ENCODE results near the gene ZNF878.

Gene ZNF878

DNA sequence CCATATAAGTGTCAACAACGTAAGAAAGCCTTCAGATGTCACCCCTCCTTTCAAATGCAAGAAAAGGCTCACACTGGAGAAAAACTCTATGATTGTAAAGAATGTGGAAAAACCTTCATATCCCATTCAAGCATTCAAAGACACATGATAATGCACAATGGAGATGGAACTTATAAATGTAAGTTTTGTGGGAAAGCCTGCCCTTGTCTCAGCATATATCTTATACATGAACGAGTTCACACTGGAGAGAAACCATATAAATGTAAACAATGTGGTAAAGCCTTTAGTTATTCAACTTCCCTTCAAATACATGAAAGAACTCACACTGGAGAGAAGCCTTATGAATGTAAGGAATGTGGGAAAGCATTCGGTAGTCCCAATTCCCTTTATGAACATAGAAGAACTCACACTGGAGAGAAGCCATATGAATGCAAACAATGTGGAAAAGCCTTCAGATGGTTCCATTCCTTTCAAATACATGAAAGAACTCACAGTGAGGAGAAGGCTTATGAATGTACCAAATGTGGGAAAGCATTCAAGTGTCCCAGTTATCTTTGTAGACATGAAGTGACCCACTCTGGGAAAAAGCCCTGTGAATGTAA, 22.9 kb upstream of the ZNF878 start:
- no peak overlapping the region for H3K9ac ChIP-seq (ENCODE audit: low read length)
- no peaks in the 10 kb centered on the region for H3K27me3 ChIP-seq (ENCODE audit: control insufficient read depth, insufficient read depth, low read length)
- peaks cover 13% of the 10 kb centered on the region for H3K36me3 ChIP-seq (ENCODE audit: control insufficient read depth, insufficient read depth, low read length)
- peaks cover 39% of the 10 kb centered on the region for H3K9me3 ChIP-seq (ENCODE audit: control insufficient read depth, low read length)
- no peaks in the 10 kb centered on the region for H3K4me1 ChIP-seq (ENCODE audit: control insufficient read depth, insufficient read depth, low read length)
- peak overlapping the region; percentile 12 for H3K4me3 ChIP-seq (ENCODE audit: low read length)

DNA sequence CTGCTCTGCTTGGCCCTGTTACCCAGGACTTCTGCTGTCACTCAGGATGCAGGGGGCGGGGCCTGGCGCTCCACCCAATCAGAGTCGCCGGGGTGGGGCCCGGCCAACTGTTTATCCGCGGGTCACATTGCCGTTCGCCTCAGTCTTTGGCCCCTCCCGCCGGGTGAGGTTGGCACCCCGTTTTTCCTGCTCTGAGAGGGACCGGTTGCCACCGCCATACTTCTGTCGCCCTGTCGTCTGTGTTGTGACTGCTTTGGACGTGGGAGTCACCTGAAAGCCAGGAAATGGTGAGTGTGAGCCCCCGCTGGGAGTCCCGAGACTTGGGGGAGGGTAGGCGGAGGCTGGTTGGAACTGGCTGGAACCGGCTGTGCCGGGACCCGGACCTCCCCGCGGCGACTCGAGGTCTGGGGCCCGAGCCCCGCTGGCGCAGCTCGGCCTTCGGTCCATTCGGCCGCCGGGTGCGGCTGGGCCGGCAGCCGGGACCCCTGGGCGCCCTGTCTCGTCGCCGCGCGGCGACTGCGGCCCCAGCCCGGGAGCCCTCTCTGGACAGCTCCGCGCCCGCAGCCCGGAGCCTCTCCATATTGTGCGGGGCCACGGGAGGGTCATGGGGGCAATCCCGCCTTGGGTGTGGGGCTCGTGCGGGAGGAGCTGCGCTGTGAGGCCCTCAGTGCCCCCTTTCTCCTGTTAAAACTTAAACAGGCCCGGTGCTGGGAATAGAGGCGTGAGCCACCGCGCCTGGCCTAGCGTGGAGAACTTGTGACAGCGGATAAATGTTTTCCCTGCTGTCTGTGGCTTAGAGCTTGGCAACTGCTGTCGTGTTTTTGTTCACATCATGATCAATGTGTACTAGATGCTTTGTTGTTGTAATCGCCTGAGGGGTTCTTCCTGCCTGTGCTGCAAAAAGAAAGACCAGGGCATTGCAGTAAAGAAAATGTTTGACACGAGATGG, 12.1 kb upstream of the ZNF878 start, which contains the start of gene ZNF844:
TSS of gene ZNF844 (plus strand) at position 142 of the 949 bp plus-strand sequence. CDS start at position 285, 143 bp downstream.
- Histone ChIP-seq H3K9ac (ENCODE audit: low read length) (peak within 1 kb of the TSS; percentile 94), H3K27me3 (ENCODE audit: control insufficient read depth, insufficient read depth, low read length) (no peaks in the 10 kb centered on the region), H3K4me1 (ENCODE audit: control insufficient read depth, insufficient read depth, low read length) (peaks cover 10% of the 10 kb centered on the region), H3K4me3 (ENCODE audit: low read length) (peak within 1 kb of the TSS; percentile 92), H3K9me3 (ENCODE audit: control insufficient read depth, low read length) (peaks cover 3% of the 10 kb centered on the region), H3K36me3 (ENCODE audit: control insufficient read depth, insufficient read depth, low read length) (no peaks in the 10 kb centered on the region)

DNA sequence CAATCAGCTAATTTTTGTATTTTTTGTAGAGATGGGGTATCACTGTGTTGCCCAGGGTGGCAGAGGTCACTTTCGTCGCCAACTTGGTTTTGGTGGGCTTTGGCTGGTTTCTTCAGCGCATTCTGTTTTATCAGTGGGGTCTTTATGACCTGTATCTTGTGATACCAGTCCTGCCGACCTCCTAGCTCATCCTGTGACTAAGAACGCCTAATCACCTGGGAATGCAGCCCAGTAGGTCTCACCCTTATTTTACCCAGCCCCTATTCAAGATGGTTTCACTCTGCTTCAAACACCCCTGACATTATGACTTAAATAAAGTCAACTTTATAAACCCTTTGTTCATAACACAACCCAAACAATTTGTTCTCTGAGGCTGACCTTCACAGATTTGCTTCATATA, 3.0 kb upstream of the ZNF878 start:
- H3K9me3 ChIP-seq (ENCODE audit: control insufficient read depth, low read length), result no peaks in the 10 kb centered on the region
- H3K9ac ChIP-seq (ENCODE audit: low read length), result no peak overlapping the region
- no peaks in the 10 kb centered on the region for H3K27me3 ChIP-seq (ENCODE audit: control insufficient read depth, insufficient read depth, low read length)
- peaks cover 6% of the 10 kb centered on the region for H3K4me1 ChIP-seq (ENCODE audit: control insufficient read depth, insufficient read depth, low read length)
- H3K36me3 ChIP-seq (ENCODE audit: control insufficient read depth, insufficient read depth, low read length), result no peaks in the 10 kb centered on the region
- no peak overlapping the region for H3K4me3 ChIP-seq (ENCODE audit: low read length)

DNA sequence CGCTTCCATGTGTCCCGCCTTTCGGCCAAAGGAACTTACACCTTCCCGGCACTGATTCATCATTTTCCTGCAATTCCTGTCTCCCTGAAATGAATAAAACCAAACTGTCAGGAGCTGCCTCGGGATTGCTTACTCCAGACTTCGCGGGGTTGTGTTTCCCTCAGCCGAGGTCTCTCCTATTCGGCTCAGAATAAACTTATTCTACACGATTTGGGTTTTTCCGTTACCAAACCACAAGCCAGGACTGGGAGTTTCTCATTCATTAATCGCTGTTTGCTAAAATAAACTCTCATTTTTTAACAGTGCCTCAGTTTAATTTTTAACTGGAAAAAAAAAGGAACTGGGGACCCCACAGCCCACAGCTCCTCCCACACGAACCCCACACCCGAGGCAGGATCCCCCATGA, 667 bp downstream of the ZNF878 start:
- Histone ChIP-seq H3K27me3 (ENCODE audit: control insufficient read depth, insufficient read depth, low read length) (no peaks in the 10 kb centered on the region), H3K36me3 (ENCODE audit: control insufficient read depth, insufficient read depth, low read length) (no peaks in the 10 kb centered on the region), H3K9ac (ENCODE audit: low read length) (peak overlapping the region; percentile 73), H3K4me3 (ENCODE audit: low read length) (peak overlapping the region; percentile 67), H3K4me1 (ENCODE audit: control insufficient read depth, insufficient read depth, low read length) (peaks cover 6% of the 10 kb centered on the region), H3K9me3 (ENCODE audit: control insufficient read depth, low read length) (no peaks in the 10 kb centered on the region)

DNA sequence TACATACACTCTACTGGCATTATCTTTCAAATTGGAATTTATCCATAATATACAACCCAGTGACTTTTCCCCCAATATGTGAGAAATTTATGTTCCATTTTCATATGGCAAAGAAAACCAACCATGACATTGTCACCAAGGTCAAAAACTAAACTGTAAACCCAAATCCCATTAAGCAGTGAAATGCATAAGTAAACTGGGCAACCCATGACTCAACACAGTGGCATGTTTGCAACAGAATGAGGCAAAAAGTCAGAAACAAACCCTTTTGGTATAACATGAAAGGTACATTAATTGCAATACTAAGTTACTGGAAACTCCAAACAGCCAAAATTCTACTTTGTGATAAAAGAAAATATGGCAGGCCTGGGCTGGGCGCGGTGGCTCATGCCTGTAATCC, 4.9 kb downstream of the ZNF878 start:
- H3K9ac ChIP-seq (ENCODE audit: low read length), result no peak overlapping the region
- peaks cover 6% of the 10 kb centered on the region for H3K4me1 ChIP-seq (ENCODE audit: control insufficient read depth, insufficient read depth, low read length)
- H3K4me3 ChIP-seq (ENCODE audit: low read length), result no peak overlapping the region
- peaks cover 5% of the 10 kb centered on the region for H3K9me3 ChIP-seq (ENCODE audit: control insufficient read depth, low read length)
- H3K36me3 ChIP-seq (ENCODE audit: control insufficient read depth, insufficient read depth, low read length), result no peaks in the 10 kb centered on the region
- no peaks in the 10 kb centered on the region for H3K27me3 ChIP-seq (ENCODE audit: control insufficient read depth, insufficient read depth, low read length)

DNA sequence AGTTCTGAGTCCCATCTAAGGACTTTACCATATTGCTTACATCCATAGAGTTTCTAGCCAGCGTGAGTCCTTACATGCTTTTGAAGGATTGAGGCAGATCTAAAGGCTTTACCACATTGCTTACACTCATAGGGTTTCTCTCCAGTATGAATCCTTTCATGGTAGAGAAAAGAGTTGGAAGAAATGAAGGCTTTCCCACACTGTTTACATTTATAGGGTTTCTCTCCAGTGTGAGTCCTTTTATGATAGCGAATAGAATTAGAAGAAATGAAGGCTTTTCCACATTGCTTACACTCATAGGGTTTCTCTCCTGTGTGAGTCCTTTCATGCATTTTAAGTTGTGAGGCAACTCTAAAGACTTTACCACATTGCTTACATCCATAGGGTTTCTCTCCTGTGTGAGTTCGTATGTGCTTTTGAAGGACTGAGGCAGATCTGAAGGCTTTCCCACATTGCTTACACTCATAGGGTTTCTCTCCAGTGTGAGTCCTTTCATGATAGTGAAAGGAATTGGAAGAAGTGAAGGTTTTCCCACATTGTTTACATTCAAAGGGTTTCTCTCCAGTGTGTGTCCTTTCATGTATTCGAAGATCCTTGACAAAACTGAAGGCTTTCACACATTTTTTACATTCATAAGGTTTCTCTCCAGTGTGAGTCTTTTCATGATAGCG, 8.9 kb downstream of the ZNF878 start:
- H3K27me3 ChIP-seq (ENCODE audit: control insufficient read depth, insufficient read depth, low read length), result no peaks in the 10 kb centered on the region
- H3K9me3 ChIP-seq (ENCODE audit: control insufficient read depth, low read length), result peaks cover 5% of the 10 kb centered on the region
- H3K9ac ChIP-seq (ENCODE audit: low read length), result no peak overlapping the region
- H3K36me3 ChIP-seq (ENCODE audit: control insufficient read depth, insufficient read depth, low read length), result no peaks in the 10 kb centered on the region
- H3K4me3 ChIP-seq (ENCODE audit: low read length), result no peak overlapping the region
- H3K4me1 ChIP-seq (ENCODE audit: control insufficient read depth, insufficient read depth, low read length), result no peaks in the 10 kb centered on the region

DNA sequence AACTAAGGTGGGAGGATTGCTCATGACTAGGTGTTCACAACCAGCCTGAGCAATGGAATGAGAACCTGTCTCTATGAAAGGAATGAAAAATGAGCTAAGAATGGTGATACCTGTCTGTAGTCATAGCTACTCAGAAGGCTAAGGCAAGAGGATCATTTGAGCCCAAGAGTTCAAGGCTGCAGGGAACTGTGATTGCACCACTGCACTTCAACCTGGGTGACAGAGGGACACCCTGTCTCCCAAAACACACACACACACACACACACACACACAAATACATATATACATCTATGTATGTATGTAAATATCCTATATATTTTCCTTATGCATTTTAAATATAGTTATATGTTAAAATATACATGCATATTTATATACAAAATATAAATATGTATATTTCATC, 9.9 kb downstream of the ZNF878 start:
- H3K4me3 ChIP-seq (ENCODE audit: low read length), result no peak overlapping the region
- no peaks in the 10 kb centered on the region for H3K36me3 ChIP-seq (ENCODE audit: control insufficient read depth, insufficient read depth, low read length)
- no peaks in the 10 kb centered on the region for H3K4me1 ChIP-seq (ENCODE audit: control insufficient read depth, insufficient read depth, low read length)
- H3K9me3 ChIP-seq (ENCODE audit: control insufficient read depth, low read length), result peaks cover 5% of the 10 kb centered on the region
- no peak overlapping the region for H3K9ac ChIP-seq (ENCODE audit: low read length)
- H3K27me3 ChIP-seq (ENCODE audit: control insufficient read depth, insufficient read depth, low read length), result no peaks in the 10 kb centered on the region

DNA sequence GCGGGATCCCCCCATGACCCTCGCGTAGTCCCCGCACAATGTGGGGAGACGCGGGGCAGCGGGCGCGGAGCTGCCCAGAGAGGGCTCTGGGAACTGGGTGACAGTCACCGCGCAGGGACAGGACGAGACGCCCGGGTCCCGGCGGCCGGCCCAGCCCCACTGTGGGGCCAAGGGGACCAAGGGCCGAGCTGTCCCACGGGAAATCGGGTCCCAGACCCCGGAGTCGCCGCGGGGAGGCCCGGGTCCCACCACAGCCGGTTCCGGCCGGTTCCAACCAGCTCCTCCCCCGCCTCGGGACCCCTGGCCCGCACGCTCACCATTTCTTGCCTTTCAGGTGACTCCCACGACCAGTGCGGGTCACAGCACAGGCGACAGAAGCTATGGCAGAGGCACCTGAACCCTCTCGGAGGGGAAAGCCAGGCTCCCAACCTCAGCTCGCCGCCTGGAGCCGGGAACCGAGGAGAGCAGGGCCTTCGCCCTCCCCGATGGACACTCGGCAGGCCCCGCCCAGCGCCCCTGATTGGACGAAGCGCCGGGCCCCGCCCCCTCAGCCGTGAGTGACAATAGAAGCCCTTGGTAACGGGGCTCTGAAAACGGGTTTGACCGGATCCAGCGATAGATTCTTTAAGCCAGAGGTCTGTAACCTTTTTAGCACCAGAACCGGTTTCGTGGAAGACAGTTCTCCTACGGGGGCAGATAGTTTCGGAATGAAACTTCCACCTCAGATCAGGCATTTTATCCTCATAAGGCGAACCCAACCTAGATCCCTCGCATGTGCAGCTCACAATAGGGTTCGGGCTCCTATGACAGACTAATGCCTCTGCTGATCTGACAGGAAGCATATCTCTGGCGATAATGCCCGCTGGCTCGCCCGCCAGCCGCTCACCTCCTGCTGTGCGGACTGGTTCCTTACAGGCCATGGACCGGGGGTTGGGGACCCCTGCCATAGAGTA, 17.3 kb downstream of the ZNF878 start, which contains the start of gene ZNF433:
TSS of gene ZNF433 (minus strand) at position 460 of the 953 bp plus-strand sequence. CDS start at position 320, 140 bp downstream.
- H3K9ac ChIP-seq (ENCODE audit: low read length), result peak within 1 kb of the TSS; percentile 90
- H3K9me3 ChIP-seq (ENCODE audit: control insufficient read depth, low read length), result no peaks in the 10 kb centered on the region
- no peaks in the 10 kb centered on the region for H3K27me3 ChIP-seq (ENCODE audit: control insufficient read depth, insufficient read depth, low read length)
- H3K4me1 ChIP-seq (ENCODE audit: control insufficient read depth, insufficient read depth, low read length), result no peaks in the 10 kb centered on the region
- H3K36me3 ChIP-seq (ENCODE audit: control insufficient read depth, insufficient read depth, low read length), result no peaks in the 10 kb centered on the region
- H3K4me3 ChIP-seq (ENCODE audit: low read length), result peak within 1 kb of the TSS; percentile 65

DNA sequence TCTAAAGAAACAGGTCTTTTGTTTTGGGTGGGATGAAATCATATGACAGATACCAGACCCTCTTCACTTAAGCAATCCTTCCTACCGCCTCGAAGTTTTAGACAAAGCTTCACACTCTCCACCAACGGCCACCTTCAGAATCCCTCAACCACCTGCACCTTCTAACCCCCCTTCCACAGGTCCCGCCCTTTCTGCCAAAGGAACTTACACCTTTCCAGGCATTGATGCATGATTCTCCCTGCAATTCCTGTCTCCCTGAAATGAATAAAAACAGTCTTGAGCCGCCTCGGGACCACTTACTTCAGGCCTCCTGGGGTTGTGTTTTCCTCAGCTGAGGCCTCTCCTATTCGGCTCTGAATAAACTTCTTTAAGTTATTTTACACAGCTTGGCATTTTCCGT, 18.1 kb downstream of the ZNF878 start:
- H3K9ac ChIP-seq (ENCODE audit: low read length), result peak overlapping the region; percentile 90
- H3K4me1 ChIP-seq (ENCODE audit: control insufficient read depth, insufficient read depth, low read length), result no peaks in the 10 kb centered on the region

DNA sequence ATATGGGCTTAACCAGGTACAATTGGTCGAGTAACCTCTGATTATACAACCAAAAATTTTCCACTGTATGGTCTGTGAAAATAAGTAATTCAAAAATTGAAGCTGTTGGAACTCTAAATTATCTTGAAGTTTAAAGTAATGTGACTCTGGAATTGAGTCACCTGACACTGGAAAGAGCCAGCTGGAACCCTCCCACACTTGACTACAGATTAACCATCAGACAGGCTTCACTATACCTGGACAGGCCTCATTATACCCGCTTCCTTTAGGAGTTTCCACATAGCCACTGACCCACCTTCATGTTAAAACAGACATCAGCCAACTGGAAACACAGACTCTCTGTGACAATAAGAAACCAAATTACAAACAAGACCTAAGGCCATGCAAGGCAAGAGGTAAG, 18.6 kb downstream of the ZNF878 start:
- H3K36me3 ChIP-seq (ENCODE audit: control insufficient read depth, insufficient read depth, low read length), result no peaks in the 10 kb centered on the region
- H3K4me1 ChIP-seq (ENCODE audit: control insufficient read depth, insufficient read depth, low read length), result no peaks in the 10 kb centered on the region
- peak overlapping the region; percentile 90 for H3K9ac ChIP-seq (ENCODE audit: low read length)
- H3K27me3 ChIP-seq (ENCODE audit: control insufficient read depth, insufficient read depth, low read length), result no peaks in the 10 kb centered on the region
- H3K4me3 ChIP-seq (ENCODE audit: low read length), result no peak overlapping the region
- no peaks in the 10 kb centered on the region for H3K9me3 ChIP-seq (ENCODE audit: control insufficient read depth, low read length)

More for the DNA sequence above, 18.1 kb downstream of the ZNF878 start:
- no peaks in the 10 kb centered on the region for H3K36me3 ChIP-seq (ENCODE audit: control insufficient read depth, insufficient read depth, low read length)
- H3K9me3 ChIP-seq (ENCODE audit: control insufficient read depth, low read length), result no peaks in the 10 kb centered on the region
- H3K27me3 ChIP-seq (ENCODE audit: control insufficient read depth, insufficient read depth, low read length), result no peaks in the 10 kb centered on the region
- no peak overlapping the region for H3K4me3 ChIP-seq (ENCODE audit: low read length)

DNA sequence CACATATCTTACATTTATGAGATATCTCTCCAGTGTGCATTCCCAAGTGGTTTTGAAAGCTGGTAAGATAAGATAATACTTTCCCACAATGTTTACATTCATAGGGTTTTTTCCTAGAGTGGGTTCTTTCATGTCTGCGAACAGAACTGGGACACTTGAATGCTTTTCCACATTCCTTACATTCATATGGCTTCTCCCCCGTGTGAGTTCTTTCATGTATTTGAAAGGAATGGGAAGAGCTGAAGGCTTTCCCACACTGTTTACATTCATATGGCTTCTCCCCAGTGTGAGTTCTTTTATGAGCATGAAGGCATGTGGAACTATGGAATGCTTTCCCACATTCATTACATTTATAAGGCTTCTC, 37.0 kb downstream of the ZNF878 start:
- Histone ChIP-seq H3K4me3 (ENCODE audit: low read length) (no peak overlapping the region), H3K9ac (ENCODE audit: low read length) (no peak overlapping the region), H3K9me3 (ENCODE audit: control insufficient read depth, low read length) (peaks cover 24% of the 10 kb centered on the region), H3K27me3 (ENCODE audit: control insufficient read depth, insufficient read depth, low read length) (no peaks in the 10 kb centered on the region), H3K4me1 (ENCODE audit: control insufficient read depth, insufficient read depth, low read length) (no peaks in the 10 kb centered on the region), H3K36me3 (ENCODE audit: control insufficient read depth, insufficient read depth, low read length) (peaks cover 13% of the 10 kb centered on the region)

All from mucosa of stomach (tissue), 1 donor.